LNCaP clone FGC (cell line): ENCODE results near the gene HDAC8.

Source experiments
- DNase-seq: peaks from one replicate; pipeline ENCODE4 v3.0.0-alpha.2; 2011; ENCODE audit warnings: low read depth
- H3K4me3 ChIP-seq: 2 replicates; pipeline ENCODE4 v1.5.1; 2011; ENCODE audit warnings: mild to moderate bottlenecking, low read depth, low read length, control low read depth
- CTCF ChIP-seq: IDR thresholded peaks from 2 replicates; pipeline ENCODE4 v1.5.1; 2012; ENCODE audit warnings: mild to moderate bottlenecking; ENCODE audit not compliant: control insufficient read depth, insufficient read depth; ENCODE audit errors: extremely low read depth

Gene HDAC8

GRCh38 chrX:72366701-72367454, 205.8 kb downstream of the HDAC8 start:
- no peak for TF ChIP-seq CTCF
- DNase-seq = no peak

GRCh38 chrX:72366178-72366577, 206.5 kb downstream of the HDAC8 start:
- no peak for DNase-seq
- no peak overlapping the region for H3K4me3 ChIP-seq
- no peak for TF ChIP-seq CTCF

More at GRCh38 chrX:72366701-72367454, 205.8 kb downstream of the HDAC8 start:
- no peak overlapping the region for H3K4me3 ChIP-seq

GRCh38 chrX:72365126-72365525, 207.5 kb downstream of the HDAC8 start:
- no peak for TF ChIP-seq CTCF
- no peak for DNase-seq
- no peak overlapping the region for H3K4me3 ChIP-seq

GRCh38 chrX:72360326-72360725, 212.3 kb downstream of the HDAC8 start:
- no peak for TF ChIP-seq CTCF
- DNase-seq = no peak
- no peak overlapping the region for H3K4me3 ChIP-seq

- TF ChIP-seq CTCF = no peak
- H3K4me3 ChIP-seq = no peak overlapping the region
- no peak for DNase-seq
Measured at GRCh38 chrX:72358313-72358712, 214.3 kb downstream of the HDAC8 start.

- no peak for DNase-seq
- no peak overlapping the region for H3K4me3 ChIP-seq
- TF ChIP-seq CTCF = no peak
Measured at GRCh38 chrX:72352786-72353185, 219.9 kb downstream of the HDAC8 start.
